Stimulated activated CD4-positive, alpha-beta T cell treated with anti-CD3 and anti-CD28 coated beads, TNF-alpha, amount 100 ng/mL, for 24 hours (primary cell): ENCODE measurements around the gene TNFRSF25.
A peak's percentile ranks its signal among the peaks of the same experiment; 100 is the strongest.

Experiments used
- DNase-seq, 3 experiments: peaks; one replicate each; pipeline ENCODE4 v3.0.0-alpha.2; 2020; ENCODE audit warnings: low read depth in 3 of 3

Gene TNFRSF25, protein sequence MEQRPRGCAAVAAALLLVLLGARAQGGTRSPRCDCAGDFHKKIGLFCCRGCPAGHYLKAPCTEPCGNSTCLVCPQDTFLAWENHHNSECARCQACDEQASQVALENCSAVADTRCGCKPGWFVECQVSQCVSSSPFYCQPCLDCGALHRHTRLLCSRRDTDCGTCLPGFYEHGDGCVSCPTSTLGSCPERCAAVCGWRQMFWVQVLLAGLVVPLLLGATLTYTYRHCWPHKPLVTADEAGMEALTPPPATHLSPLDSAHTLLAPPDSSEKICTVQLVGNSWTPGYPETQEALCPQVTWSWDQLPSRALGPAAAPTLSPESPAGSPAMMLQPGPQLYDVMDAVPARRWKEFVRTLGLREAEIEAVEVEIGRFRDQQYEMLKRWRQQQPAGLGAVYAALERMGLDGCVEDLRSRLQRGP

GRCh38 chr1:6466023-6466422 lies at the start of gene TNFRSF25:
Gene TNFRSF25 (minus strand): TSS chr1:6466173. CDS start chr1:6466107, 66 bp downstream.
- DNase-seq, result peak; percentile 24 to 64 (median 48)

DNA sequence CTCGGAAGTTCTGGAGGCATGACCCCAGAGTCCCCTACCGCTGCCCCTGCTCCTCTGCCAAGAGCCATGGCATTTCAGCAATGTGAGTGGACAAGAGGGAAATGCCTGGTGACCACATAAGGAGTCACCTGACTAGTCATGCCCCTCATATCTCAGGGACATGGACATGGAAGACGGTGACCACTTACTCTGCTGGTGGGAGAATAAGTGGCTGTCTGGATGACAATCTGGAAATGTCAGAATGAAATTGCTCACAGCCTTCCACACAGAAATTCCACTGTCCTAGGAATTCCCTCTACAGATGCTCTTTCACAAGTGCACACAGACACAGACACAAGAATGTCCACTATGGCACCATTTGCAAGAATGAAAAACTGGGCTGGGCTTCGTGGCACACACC lies 49.8 kb upstream of the TNFRSF25 start:
- no peak for DNase-seq

GRCh38 chr1:6513320-6513801 lies 47.4 kb upstream of the TNFRSF25 start:
- DNase-seq, result no peak

DNA sequence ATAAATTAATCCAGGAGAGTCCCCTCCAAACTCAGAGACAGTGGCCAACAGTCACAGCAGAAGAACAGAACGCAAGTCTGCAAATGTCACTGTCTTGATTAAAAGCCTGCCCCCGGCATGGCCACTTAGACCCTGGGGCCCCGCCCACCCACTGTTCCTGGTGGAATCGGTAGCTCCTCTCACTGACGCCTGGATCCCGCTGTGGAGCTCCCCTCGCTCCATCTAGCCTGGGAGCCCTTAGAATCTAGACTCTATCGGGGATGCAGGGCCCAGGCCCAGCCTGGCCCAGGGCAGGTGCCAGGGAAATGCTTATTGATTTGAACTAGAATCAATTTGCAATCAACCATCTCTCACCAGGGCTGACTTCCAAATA lies 46.9 kb upstream of the TNFRSF25 start:
- DNase-seq, result no peak

DNA sequence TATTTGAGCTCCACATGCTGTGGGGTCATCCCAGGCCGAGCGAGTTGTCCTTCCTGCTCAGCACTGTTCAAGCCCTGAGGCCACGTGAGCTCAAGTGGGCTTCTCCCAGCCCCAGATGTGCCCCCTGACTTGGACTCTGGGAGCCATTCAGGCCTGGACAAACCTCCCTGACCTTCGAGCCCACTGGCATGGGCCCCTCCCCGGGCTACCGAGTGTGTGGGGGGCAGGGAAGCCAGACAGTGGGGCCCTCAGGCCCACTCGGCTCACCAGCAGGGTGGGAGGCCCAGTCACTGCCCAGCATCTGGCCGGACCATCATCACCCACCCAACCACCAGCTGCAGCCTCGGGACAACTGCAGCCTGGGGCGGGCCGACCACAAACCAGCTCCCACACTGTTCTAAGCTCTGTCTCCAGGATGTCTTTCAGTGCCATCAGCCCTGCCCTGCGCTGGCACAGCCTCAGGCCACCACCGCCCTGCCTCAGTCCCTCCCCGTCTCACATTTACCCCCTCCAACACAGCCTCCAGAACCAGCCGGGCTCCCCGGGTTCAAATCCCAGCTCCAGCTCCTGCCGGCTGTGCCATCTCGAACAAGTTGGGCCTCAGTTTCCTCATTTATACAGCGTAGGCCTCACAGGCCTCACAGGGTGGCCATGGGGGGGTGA lies 46.4 kb upstream of the TNFRSF25 start:
- DNase-seq, result no peak

DNA sequence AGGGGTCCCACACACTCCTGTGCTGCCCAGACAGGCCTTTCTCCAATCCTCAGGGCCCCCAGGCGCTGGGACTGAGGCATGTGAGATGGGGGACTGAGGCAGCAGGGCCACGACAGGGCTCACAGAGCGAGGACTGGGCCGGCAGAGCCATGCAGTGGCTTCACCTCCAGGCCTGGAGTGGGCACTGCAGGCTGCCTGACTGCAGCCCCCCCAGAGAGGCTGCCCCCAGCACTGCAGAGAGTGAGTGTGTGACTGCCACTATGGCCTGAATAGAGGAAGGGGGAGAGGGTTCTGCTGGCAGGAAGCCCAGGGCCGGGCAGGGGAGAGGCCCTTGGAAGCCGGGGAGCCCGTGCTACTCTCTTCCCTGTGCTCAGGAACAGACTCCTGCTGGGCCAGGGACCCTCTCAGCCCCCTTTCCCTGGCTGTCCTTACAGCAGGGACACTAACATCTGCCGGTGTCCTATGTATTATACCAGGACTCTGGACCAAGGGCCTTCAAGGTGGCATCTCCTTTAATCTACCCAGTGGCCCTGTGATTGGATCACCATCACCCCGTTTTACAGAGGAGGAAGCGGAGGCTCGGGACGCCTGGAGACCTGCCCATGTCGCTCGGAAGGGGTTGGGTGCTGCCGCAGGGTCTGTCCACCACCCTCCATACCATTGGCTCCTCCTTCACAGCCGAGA lies 45.7 kb upstream of the TNFRSF25 start:
- DNase-seq, result no peak

GRCh38 chr1:6511056-6511455 lies 45.1 kb upstream of the TNFRSF25 start:
- no peak for DNase-seq

DNA sequence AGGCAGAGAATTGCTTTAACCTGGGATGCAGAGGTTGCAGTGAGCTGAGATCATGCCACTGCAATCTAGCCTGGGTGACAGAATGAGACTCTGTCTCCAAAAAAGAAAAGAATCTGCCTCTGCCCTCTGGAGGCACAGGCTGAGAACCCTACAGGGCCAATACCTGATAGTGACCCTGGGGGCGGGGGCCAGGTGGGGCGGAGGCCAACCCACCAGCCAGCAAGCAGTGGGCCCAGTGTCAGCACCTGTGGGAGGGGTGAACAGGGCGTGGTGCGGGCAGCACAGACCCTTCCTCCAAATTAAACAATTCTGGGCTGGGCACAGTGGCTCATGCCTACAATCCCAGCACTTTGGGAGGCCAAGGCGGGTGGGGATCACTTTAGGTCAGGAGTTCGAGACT lies 44.5 kb upstream of the TNFRSF25 start:
- DNase-seq, result no peak

- no peak for DNase-seq
These were observed 43.9 kb upstream of the TNFRSF25 start for GRCh38 chr1:6509919-6510291.

DNA sequence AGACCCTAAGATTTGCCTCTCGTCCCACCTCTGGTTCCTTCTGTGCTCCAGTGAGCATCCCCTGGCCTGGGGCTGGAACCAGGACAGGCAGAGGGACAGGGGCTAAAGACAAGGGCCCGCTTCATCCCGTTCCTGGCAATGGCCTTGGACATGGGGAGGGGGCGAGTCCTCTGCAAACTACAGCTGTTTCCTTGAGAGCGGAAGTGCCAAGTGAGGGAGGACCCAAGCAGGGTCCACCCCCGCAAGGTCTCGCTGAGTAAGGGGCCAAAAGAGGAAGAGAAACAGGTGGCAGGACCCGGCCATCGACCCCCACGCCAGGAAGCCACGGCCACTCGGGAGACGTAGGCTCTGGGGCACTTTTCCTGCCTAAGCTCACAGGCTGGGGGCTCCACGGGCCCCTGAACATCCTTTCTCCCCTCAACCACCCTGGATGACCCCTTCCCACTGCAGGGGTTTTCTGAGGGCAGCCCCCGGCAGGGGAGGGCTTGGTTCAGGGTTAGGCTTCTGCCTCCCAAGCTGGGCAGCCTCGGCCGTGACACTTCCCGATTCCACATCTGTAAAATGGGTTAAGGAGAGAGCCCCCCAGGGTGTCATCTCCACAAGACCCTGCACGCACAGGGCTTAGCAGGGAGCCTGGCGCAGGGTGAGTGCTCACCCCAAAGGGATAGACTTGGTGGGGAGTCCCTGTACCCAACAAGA lies 43.4 kb upstream of the TNFRSF25 start:
- DNase-seq, result no peak

GRCh38 chr1:6508816-6509189 lies 42.8 kb upstream of the TNFRSF25 start:
- DNase-seq, result no peak

GRCh38 chr1:6508154-6508815 lies 42.3 kb upstream of the TNFRSF25 start:
- DNase-seq, result no peak

- DNase-seq, result no peak
These were observed 41.5 kb upstream of the TNFRSF25 start for GRCh38 chr1:6507461-6507911.

DNA sequence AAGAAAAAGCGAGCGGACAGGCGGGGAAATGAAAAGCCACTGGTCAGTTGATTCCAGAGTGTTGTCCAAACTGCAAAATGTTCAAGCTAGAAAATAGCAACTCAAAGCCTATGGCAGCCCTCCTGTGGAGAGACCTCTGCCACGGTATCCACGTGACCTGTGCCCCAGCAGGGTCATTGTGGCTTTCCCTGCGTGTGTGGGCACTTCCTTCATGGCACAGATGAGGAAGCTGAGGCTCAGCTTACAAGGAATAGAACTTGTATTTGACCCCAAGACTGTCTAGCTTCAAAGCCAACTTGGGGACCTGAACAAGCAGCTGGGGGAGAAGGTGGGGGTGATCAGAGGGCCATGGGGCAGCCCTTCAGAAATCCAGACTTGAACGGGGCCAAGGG lies 41.1 kb upstream of the TNFRSF25 start:
- DNase-seq, result no peak

- no peak for DNase-seq
These were observed 40.5 kb upstream of the TNFRSF25 start for GRCh38 chr1:6506210-6507036.

DNA sequence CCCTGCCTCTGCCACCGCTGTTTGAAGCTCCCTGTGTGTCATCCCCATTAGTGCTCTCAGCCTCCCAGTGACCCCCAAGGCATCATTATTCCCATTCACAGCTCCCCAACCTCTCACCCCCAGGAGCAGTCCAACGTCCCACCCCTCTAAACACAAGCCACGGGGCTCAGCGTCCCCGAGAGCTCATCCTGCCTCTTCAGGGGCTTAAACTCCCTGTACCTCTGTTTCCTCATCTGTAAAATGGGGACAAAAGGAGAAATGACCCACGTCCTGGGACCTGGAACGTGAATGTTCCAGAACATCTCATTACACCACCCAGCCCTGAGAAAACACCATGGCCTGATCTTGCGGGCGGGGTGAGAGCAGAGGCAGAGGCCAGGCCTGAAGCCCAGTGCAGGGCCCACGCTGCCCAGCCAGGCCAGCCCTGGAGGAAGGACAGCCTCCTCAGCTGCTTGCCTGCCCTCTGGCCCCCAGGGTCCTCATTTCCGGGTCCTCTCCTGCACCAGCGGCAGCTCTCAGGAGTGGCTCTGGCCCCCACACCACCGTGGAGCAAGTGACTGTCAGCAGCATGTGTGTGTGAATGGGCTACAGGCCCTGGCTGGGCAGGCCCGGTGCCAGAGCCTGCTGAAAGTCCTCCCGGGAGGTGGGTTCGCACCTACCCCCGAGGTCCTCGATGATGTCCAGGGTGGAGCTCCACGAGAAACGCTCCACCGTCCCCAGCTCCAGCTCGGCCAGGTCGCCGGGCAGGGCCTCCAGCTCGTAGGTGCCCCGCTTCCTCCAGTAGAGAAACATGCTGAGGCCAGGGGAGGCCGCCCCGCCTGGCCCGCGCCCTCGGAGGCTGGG lies 39.6 kb upstream of the TNFRSF25 start:
- no peak for DNase-seq

DNA sequence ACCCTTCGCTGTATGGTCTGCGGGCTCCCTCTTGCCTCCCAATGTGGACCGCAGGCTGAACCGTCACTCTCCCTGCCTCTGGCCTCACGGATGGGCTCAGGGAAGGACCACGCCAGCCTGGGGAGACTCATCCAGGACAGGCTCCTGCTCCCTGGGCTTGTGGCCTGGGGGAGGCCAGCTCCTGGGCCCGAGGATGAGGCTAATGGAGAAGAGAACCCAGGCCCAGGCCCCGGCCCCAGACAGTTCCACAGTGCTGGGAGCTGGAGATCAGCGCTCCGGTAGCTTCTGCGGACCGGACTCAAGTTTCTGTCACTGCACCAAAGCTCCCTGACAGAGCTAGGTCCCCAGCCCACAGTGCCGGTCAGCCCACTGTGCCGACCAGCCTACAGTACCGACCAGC lies 38.9 kb upstream of the TNFRSF25 start:
- no peak for DNase-seq

GRCh38 chr1:6503884-6504602 lies 38.1 kb upstream of the TNFRSF25 start:
- DNase-seq, result no peak
